PC-9 (cell line): ENCODE data around the gene DESI2.
"Not testable (repeated sequence)": the region's sequence is repeated elsewhere in the genome, so short reads cannot be mapped to it uniquely, and the experiment has no call there.

Source experiments
- EZH2 ChIP-seq: fragments of 200-600 bp; sonication (generic); IDR thresholded peaks from 2 replicates; pipeline ENCODE4 v1.8.0; 2017; ENCODE audit warnings: antibody characterized with exemption, low read depth
- TF ChIP-seq, protein P1 (sequence below): fragments of 200-600 bp; sonication (generic); conservative IDR thresholded peaks from 2 replicates; pipeline ENCODE4 v1.6.1; 2017; ENCODE audit warnings: mixed run types, antibody characterized with exemption, mild to moderate bottlenecking, moderate library complexity

DNA sequence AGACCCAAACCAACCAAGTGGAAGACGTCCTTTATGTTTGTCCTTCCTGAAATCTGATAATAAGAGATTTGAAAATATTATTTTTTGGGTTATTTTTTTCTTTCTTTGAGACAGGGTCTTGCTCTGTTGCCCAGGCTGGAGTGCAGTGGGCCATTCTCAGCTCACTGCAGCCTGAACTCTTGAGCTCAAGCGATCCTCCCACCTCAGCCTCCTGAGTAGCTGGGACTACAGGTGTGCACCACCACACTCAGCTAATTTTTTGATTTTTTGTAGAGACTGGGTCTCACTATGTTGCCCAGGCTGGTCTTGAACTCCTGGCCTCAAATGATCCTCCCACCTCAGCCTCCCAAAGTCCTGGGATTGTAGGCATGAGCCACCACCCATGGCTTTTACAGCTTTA, 86.2 kb downstream of the DESI2 start:
- TF ChIP-seq, protein P1, sequence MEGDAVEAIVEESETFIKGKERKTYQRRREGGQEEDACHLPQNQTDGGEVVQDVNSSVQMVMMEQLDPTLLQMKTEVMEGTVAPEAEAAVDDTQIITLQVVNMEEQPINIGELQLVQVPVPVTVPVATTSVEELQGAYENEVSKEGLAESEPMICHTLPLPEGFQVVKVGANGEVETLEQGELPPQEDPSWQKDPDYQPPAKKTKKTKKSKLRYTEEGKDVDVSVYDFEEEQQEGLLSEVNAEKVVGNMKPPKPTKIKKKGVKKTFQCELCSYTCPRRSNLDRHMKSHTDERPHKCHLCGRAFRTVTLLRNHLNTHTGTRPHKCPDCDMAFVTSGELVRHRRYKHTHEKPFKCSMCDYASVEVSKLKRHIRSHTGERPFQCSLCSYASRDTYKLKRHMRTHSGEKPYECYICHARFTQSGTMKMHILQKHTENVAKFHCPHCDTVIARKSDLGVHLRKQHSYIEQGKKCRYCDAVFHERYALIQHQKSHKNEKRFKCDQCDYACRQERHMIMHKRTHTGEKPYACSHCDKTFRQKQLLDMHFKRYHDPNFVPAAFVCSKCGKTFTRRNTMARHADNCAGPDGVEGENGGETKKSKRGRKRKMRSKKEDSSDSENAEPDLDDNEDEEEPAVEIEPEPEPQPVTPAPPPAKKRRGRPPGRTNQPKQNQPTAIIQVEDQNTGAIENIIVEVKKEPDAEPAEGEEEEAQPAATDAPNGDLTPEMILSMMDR = not testable (repeated sequence)
- TF ChIP-seq EZH2 = not testable (repeated sequence)
